Measurements from ENCODE around the gene MXD1. TPM values are rescaled to one million over a fixed set of nuclear protein-coding genes. Genes with fewer than 3 reads are reported as not detected.
"Not testable (repeated sequence)": the region's sequence is repeated elsewhere in the genome, so short reads cannot be mapped to it uniquely, and the experiment has no call there.

Gene MXD1
- total RNA-seq = 1 to 10 TPM; 4.2 to 8.0 TPM

GRCh38 chr2:69914950-69915945 lies at the start of gene MXD1:
Gene MXD1, plus strand, starts transcription at chr2:69915109. Its CDS starts 222 bp downstream, at chr2:69915331.
- DNase-seq (ENCODE audit: low spot score) = peak; percentile 17
- H3K4me1 ChIP-seq (replicated peaks) = no peaks in the 10 kb centered on the region
- peak within 1 kb of the TSS; percentile 88 to 98 for H3K4me3 ChIP-seq

GRCh38 chr2:69888451-69888850 lies 26.5 kb upstream of the MXD1 start:
- no peaks in the 10 kb centered on the region for H3K36me3 ChIP-seq
- 89% methylated on average over 4 of the region's 4 CpGs for WGBS
- DNase-seq (ENCODE audit: low spot score) = no peak
- no peaks in the 10 kb centered on the region for H3K4me1 ChIP-seq (replicated peaks)
- no peak overlapping the region for H3K27ac ChIP-seq
- no peak for TF ChIP-seq POLR2AphosphoS5 (IDR thresholded peaks at IDR 0.05)
- TF ChIP-seq CTCF (IDR thresholded peaks at IDR 0.05) = no peak
- no peak for TF ChIP-seq POLR2A (IDR thresholded peaks at IDR 0.05)
- intact Hi-C loops (cut with DNase I) = no loop called here
- no peaks in the 10 kb centered on the region for H3K9me3 ChIP-seq
- no peak overlapping the region for H3K4me3 ChIP-seq
- no peaks in the 10 kb centered on the region for H3K27me3 ChIP-seq (replicated peaks; ENCODE audit: insufficient read depth)

More at GRCh38 chr2:69914950-69915945, at the start of gene MXD1:
- intact Hi-C loops (cut with DNase I) = loop anchor here (1.0 to 5.0 kb wide), 5 partner anchors 157 to 378 kb away; partner anchors contain the start of genes C2orf42, PCBP1 and SNRPG
- no peaks in the 10 kb centered on the region for H3K9me3 ChIP-seq
- TF ChIP-seq POLR2AphosphoS5 (IDR thresholded peaks at IDR 0.05) = no peak
- TF ChIP-seq CTCF (IDR thresholded peaks at IDR 0.05) = no peak
- peak; percentile 99 for TF ChIP-seq POLR2A (IDR thresholded peaks at IDR 0.05)
- H3K27me3 ChIP-seq (replicated peaks; ENCODE audit: insufficient read depth) = no peaks in the 10 kb centered on the region
- H3K27ac ChIP-seq = peak within 1 kb of the TSS; percentile 99 to 100
- WGBS = 1% methylated on average over 54 of the region's 81 CpGs
- H3K36me3 ChIP-seq = no peaks in the 10 kb centered on the region

- no peak for DNase-seq (ENCODE audit: low spot score)
- TF ChIP-seq CTCF (IDR thresholded peaks at IDR 0.05) (no peak), POLR2AphosphoS5 (IDR thresholded peaks at IDR 0.05) (no peak), POLR2A (IDR thresholded peaks at IDR 0.05) (no peak)
- H3K27me3 ChIP-seq (replicated peaks; ENCODE audit: insufficient read depth) = no peaks in the 10 kb centered on the region
- no peak overlapping the region for H3K4me3 ChIP-seq
- H3K4me1 ChIP-seq (replicated peaks) = no peaks in the 10 kb centered on the region
- H3K36me3 ChIP-seq = no peaks in the 10 kb centered on the region
- no peaks in the 10 kb centered on the region for H3K9me3 ChIP-seq
- intact Hi-C loops (cut with DNase I) = no loop called here
- no peak overlapping the region for H3K27ac ChIP-seq
These were observed 25.6 kb upstream of the MXD1 start for GRCh38 chr2:69889302-69889701.

GRCh38 chr2:69890881-69891280 lies 24.0 kb upstream of the MXD1 start:
- H3K27ac ChIP-seq = no peak overlapping the region

GRCh38 chr2:69892838-69893424 lies 22.0 kb upstream of the MXD1 start:
- H3K27me3 ChIP-seq (replicated peaks; ENCODE audit: insufficient read depth); H3K27ac ChIP-seq; intact Hi-C loops (cut with DNase I); H3K9me3 ChIP-seq; H3K4me1 ChIP-seq (replicated peaks); H3K36me3 ChIP-seq; DNase-seq (ENCODE audit: low spot score); H3K4me3 ChIP-seq: not testable (repeated sequence)
- WGBS = 92% methylated on average over 7 of the region's 7 CpGs

More at GRCh38 chr2:69890881-69891280, 24.0 kb upstream of the MXD1 start:
- 53% methylated on average over 1 of the region's 1 CpG for WGBS
- no peaks in the 10 kb centered on the region for H3K36me3 ChIP-seq
- no peak for DNase-seq (ENCODE audit: low spot score)
- no peaks in the 10 kb centered on the region for H3K4me1 ChIP-seq (replicated peaks)
- no peak overlapping the region for H3K4me3 ChIP-seq
- H3K27me3 ChIP-seq (replicated peaks; ENCODE audit: insufficient read depth) = no peaks in the 10 kb centered on the region
- no peaks in the 10 kb centered on the region for H3K9me3 ChIP-seq
- no peak for TF ChIP-seq CTCF (IDR thresholded peaks at IDR 0.05)
- intact Hi-C loops (cut with DNase I) = no loop called here

Measured in prostate gland (tissue), 2 donors.